ENCODE data around the gene DNAAF8.

DNAAF8 gene

DNA sequence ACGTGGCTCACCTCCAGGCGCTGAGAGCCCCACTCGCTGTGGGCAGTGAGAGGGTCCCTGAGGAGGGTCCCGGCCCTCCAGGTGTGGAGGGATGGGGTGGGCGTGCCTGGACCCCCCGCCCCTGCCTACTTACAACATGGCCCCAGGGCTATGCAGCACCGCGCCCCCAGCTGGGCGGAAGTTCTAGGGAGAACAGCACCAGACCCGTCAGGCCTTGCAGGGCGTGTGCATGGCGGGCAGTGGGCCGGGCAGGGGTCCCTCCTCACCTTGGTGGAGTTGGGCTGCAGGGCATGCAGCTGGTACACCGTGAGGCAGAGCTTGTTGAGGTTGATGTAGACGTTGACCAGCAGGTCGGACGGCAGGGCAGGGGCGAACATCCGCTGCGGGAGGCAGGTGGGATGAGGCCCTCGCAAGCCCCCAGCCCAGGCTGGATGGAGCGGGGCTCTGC, 63.5 kb downstream of the DNAAF8 start:
- Histone ChIP-seq H3K4me2 (ENCODE audit: insufficient read depth, low read length) (no peak overlapping the region), H3K4me1 (ENCODE audit: insufficient read depth, low read length) (peaks cover 14% of the 10 kb centered on the region), H4K20me1 (ENCODE audit: insufficient read depth, low read length) (peaks cover 6% of the 10 kb centered on the region; the same call in 1 of the 2 replicates), H2AFZ (ENCODE audit: low read depth, low read length) (no peak overlapping the region), H3K27me3 (ENCODE audit: insufficient read depth, low read length, poor library complexity) (no peaks in the 10 kb centered on the region), H3K9ac (ENCODE audit: low read depth, low read length) (no peak overlapping the region), H3K79me2 (ENCODE audit: insufficient read depth, low read length) (no peaks in the 10 kb centered on the region), H3K9me3 (ENCODE audit: insufficient read depth, low read length, severe bottlenecking) (no peaks in the 10 kb centered on the region), H3K27ac (ENCODE audit: low read length) (no peak overlapping the region), H3K36me3 (ENCODE audit: insufficient read depth, low read length) (no peaks in the 10 kb centered on the region), H3K4me3 (ENCODE audit: low read depth in 1 of 2, low read length in 2 of 2) (no peak overlapping the region)
- ATAC-seq (ENCODE audit: insufficient read depth, low read depth) (no peak), DNase-seq (no peak)
- TF ChIP-seq, protein P1, sequence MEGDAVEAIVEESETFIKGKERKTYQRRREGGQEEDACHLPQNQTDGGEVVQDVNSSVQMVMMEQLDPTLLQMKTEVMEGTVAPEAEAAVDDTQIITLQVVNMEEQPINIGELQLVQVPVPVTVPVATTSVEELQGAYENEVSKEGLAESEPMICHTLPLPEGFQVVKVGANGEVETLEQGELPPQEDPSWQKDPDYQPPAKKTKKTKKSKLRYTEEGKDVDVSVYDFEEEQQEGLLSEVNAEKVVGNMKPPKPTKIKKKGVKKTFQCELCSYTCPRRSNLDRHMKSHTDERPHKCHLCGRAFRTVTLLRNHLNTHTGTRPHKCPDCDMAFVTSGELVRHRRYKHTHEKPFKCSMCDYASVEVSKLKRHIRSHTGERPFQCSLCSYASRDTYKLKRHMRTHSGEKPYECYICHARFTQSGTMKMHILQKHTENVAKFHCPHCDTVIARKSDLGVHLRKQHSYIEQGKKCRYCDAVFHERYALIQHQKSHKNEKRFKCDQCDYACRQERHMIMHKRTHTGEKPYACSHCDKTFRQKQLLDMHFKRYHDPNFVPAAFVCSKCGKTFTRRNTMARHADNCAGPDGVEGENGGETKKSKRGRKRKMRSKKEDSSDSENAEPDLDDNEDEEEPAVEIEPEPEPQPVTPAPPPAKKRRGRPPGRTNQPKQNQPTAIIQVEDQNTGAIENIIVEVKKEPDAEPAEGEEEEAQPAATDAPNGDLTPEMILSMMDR (IDR thresholded peaks at IDR 0.05; ENCODE audit: borderline replicate concordance, extremely low read depth, low read length, poor library complexity, severe bottlenecking): no peak

- Histone ChIP-seq H3K79me2 (ENCODE audit: insufficient read depth, low read length) (no peaks in the 10 kb centered on the region), H3K4me3 (ENCODE audit: low read depth in 1 of 2, low read length in 2 of 2) (no peak overlapping the region), H3K9me3 (ENCODE audit: insufficient read depth, low read length, severe bottlenecking) (no peaks in the 10 kb centered on the region), H3K4me2 (ENCODE audit: insufficient read depth, low read length) (no peak overlapping the region), H3K36me3 (ENCODE audit: insufficient read depth, low read length) (no peaks in the 10 kb centered on the region), H4K20me1 (ENCODE audit: insufficient read depth, low read length) (peaks cover 6% of the 10 kb centered on the region; the same call in 1 of the 2 replicates), H2AFZ (ENCODE audit: low read depth, low read length) (no peak overlapping the region), H3K27me3 (ENCODE audit: insufficient read depth, low read length, poor library complexity) (no peaks in the 10 kb centered on the region), H3K9ac (ENCODE audit: low read depth, low read length) (no peak overlapping the region), H3K4me1 (ENCODE audit: insufficient read depth, low read length) (peaks cover 19% of the 10 kb centered on the region), H3K27ac (ENCODE audit: low read length) (no peak overlapping the region)
- ATAC-seq (ENCODE audit: insufficient read depth, low read depth): no peak
- no peak for DNase-seq
- TF ChIP-seq, protein P1 (IDR thresholded peaks at IDR 0.05; ENCODE audit: borderline replicate concordance, extremely low read depth, low read length, poor library complexity, severe bottlenecking): no peak
- no peak for TF ChIP-seq EZH2 (IDR thresholded peaks at IDR 0.05; ENCODE audit: borderline replicate concordance, low read depth, low read length, severe bottlenecking)
Measured at GRCh38 chr16:4798456-4798855, 64.1 kb downstream of the DNAAF8 start.

Measured in DND-41 (cell line).